HTERT RPE-1 (cell line): ENCODE measurements around the gene C16orf96.

Experiments used
- in situ Hi-C: fragments of 300-500 bp; cut with MboI; formaldehyde crosslinking; loops from 4 replicates; pipeline ENCODE4 v1.14.3; 2020; ENCODE audit warnings: low sequenced_read_pairs

The C16orf96 gene

GRCh38 chr16:4556112-4556511 lies at the start of gene C16orf96:
Gene C16orf96, plus strand, starts transcription at chr16:4556340. Its CDS starts 150 bp downstream, at chr16:4556490.
- in situ Hi-C loops: no loop called here

- in situ Hi-C loops: no loop called here
Observed at GRCh38 chr16:4506450-4506849, 49.7 kb upstream of the C16orf96 start.

DNA sequence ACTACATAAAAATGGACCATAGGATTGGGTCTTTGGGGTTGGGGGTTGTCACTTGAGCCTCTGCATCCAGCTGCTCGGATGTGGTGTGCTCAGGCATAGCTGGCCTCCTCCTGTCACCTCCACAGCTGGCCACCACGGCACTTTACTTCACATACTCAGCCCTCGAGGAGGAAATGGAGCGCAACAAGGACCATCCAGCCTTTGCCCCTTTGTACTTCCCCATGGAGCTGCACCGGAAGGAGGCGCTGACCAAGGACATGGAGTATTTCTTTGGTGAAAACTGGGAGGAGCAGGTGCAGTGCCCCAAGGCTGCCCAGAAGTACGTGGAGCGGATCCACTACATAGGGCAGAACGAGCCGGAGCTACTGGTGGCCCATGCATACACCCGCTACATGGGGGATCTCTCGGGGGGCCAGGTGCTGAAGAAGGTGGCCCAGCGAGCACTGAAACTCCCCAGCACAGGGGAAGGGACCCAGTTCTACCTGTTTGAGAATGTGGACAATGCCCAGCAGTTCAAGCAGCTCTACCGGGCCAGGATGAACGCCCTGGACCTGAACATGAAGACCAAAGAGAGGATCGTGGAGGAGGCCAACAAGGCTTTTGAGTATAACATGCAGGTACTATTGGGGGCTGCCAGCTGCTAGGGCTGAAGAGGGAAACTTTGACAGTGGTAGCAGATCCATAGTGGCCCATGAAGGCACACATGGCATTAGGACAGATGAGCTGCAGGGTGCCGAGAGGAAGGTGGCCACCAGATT lies 48.4 kb upstream of the C16orf96 start:
- in situ Hi-C loops: no loop called here

DNA sequence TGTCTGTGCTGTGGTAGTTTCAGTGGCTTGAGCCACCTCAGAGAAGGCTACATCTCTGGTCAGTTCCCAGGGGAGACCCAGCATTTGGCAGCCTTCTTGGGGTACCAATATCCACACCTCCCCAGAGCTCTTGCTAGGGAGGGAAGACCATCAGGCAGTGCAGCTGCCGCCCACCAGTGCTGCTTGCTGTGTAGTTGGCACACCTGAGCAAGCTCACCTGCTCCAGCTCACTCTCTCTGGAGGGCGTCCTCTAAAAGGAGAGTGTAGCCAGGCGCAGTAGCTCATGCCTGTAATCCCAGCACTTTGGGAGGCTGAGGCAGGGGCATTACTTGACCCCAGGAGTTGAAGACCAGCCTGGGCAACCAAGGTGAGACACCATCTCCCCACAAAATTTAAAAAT lies 47.3 kb upstream of the C16orf96 start:
- in situ Hi-C loops: no loop called here

GRCh38 chr16:4509420-4509819 lies 46.7 kb upstream of the C16orf96 start:
- in situ Hi-C loops: no loop called here

DNA sequence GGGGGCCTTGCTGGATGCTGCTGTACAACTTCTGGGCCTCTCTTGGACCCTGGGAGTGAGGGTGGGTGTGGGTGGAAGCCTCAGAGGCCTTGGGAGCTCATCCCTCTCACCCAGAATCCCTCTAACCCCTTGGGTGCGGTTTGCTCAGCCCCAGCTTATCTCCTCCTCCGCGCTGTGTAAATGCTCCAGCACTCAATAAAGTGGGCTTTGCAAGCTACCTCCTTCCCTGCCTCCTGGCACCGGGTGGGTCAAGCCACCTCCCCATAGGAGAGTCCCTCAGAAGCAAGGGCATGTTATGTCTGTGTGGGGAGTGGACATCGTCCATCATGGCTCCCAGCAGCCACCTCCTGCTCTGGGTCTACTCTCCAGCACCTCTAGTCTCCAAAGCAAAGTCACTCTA lies 46.0 kb upstream of the C16orf96 start:
- in situ Hi-C loops: no loop called here

- in situ Hi-C loops: no loop called here
Observed at GRCh38 chr16:4510747-4511426, 45.3 kb upstream of the C16orf96 start.

- in situ Hi-C loops: no loop called here
Observed at GRCh38 chr16:4511441-4512082, 44.6 kb upstream of the C16orf96 start.

DNA sequence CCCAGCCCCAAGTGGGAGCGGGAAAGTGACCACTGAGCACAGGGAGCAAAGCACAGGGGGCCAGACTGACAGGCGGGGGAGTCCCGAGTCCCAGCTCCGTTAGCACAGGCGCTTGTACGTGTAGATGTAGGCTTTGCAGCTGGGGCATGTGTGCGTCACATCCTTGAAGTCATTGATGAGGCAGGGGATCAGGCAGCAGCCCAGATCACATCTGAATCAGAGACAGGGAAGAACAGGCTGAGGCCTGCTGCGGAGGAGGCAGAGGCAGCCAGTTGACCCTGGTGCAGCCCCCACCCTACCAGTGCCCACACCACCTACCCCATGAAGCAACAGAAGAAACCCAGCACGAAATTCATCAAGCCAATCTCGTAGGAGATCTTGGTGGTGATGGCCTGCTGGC lies 43.7 kb upstream of the C16orf96 start:
- in situ Hi-C loops: no loop called here

GRCh38 chr16:4513086-4513860 lies 42.9 kb upstream of the C16orf96 start:
- in situ Hi-C loops: no loop called here

DNA sequence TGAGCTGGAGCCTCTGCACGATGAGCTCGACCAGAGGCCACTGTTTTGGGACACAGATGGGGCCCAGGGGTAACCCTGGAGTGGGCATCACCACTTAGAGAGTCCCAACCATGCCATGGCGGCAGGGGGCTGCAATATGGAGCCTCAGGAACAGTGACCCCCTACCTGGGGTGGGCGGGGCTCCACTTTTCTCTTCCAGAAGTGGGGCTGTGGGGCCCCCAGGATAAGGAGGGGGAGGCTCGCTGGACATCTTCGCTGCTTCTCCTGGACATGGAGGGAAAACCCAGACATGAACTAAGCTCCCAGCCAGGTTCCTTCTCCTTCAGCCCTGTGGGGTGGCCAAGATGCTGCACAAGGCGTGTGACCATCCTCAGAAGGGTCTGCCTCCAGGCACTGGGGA lies 42.3 kb upstream of the C16orf96 start:
- in situ Hi-C loops: no loop called here

DNA sequence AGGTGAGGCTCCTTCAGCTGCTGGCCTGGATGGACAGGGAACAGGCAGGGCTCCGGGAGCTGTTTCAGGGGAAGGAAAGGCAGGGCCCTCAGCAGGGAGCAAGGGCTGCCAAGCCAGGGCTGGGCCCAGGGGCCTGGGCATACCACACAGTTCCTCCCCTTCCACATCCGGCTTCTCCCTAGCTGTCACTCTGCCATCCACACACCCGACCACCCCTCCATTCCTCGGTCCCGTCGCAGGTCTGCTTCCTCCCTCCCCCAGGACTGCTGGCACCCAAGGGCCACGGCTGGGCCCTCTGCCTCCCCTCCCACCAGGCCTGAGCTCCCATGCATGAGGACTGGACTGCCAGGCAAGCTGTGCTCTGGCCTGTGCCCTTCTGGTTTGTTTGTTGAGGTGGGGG lies 41.5 kb upstream of the C16orf96 start:
- in situ Hi-C loops: no loop called here

DNA sequence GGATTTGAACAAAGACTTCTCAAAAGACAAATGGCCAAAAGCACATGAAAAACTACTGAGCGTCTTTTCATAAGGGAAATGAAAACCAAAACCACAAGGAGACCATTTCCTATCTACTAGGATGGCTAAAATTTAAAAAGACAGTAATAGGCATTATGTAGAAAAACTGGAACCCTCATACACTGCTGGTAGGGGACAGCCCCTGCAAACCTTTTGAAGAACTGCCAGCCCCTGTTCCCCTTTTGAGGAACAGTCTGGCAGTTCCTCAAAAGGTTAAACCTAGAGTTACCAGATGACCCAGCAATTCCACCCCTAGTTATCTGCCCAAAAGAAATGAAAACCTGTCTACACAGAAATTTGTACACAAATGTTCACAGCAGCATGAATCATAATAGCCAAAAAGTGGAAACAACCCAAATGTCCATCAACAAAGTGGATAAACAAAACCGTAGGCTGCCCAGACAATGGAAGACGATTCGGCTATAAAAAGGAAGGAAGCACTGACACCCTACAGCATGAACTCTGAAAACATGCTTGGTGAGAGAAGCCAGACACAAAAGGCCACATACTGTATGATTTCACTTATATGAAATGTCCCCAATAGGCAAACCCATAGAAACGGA lies 40.4 kb upstream of the C16orf96 start:
- in situ Hi-C loops: no loop called here

DNA sequence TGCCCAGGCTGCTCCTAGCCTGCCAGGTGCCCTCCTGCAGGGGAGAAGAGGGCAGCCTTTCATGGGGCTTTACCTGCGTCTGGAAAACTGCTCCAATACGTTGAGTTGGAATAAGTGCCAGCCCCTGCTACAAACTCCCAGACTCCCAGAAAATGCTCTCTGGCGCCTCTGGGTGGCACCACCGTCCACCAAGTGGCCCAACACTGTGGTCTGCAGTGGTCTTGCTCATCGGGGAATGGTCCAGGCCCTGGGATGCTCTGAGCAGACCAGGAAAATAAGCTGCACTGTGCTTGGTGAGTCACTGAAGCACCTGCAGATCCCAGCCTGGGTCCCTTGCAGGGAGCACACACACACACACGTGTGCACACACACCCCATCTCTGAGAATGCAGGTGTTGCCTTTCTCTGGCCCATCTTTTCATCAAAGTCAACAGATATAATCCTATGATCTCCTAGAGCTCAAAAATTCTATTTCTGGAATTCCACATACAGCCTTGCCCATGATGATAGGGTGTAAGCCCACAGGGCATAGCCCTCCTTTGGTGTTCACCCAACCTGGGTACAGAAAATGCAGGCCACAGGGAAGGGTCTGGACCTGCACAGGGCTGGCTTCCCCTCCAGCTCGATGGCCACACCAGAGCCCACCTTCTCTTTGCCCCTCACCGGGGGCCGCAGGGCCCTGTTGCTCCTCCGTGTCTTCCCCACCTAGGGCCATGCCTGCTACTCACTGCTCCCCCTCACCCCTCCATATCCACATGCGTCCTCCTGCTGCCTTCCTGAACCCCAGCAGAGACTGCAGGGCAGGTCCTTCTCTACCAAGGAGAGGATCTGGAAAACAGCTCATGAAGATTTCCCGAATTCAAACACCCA lies 38.1 kb upstream of the C16orf96 start:
- in situ Hi-C loops: no loop called here

DNA sequence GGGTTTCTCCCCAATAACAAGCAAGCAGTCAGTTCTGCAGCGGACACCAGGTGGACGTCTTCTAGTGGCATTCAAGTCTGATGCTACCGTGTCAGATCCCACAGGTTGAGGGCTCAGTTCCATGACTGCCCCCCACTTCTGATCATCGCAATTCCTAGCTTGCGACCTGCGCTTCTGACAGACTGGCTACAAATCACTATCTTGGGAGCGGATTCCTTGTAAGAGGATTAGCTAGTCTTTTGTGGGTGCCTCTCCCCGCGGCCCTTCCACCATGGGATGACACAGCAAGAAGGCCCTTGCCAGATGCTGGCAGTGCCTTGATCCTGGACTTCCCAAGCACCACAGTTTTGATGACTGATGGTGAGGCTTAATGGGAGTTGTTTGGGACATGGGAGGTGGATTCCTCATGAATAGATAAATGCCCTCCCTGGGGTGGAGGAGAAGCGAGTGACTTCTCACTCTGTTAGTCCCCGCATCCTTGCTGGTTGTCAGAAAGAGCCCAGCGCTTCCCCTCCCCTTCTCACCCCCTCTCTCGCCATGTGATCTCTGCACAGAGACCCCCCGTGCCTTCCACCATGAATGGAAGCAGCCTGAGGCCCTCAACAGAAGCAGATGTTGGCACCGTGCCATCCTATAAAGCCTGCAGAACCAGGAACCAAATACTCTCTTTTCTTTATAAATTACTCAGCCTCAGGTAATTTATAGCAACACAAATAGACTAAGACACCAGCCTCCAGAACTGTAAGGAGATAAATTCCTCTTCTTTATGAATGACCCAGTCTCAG lies 36.7 kb upstream of the C16orf96 start:
- in situ Hi-C loops: no loop called here

GRCh38 chr16:4520913-4521312 lies 35.2 kb upstream of the C16orf96 start:
- in situ Hi-C loops: no loop called here

DNA sequence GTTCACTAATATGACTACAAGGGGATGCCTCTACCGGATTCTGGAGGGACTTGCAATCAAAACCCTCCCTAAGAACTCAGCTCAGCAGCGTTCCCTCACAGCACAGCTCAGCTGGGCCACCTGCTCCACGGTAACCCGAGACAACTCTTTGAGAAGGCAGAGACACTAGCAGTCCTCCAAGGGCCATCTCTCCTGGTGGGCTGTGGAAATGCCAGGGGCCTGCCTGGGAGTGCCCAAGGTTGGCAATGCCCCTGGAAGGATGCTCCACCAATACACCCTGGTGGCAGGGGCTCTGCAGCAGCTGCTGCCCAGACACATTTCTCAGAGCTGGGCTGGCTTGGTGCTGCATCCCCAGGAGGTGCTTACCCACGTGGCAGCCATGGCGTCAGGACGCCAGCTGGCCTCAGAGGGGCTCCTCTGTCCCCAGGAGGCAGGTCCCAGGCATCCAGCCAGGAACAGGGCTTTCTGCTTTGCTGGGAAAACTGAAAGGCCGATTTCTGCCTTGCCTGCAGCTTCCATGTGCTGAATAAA lies 34.0 kb upstream of the C16orf96 start:
- in situ Hi-C loops: no loop called here

GRCh38 chr16:4523686-4524085 lies 32.5 kb upstream of the C16orf96 start:
- in situ Hi-C loops: no loop called here

- in situ Hi-C loops: no loop called here
Observed at GRCh38 chr16:4524571-4524970, 31.6 kb upstream of the C16orf96 start.
